ENCODE results near the gene RNF183. TPM values are rescaled to one million over a fixed set of nuclear protein-coding genes. Genes with fewer than 3 reads are reported as not detected.

The RNF183 gene
- total RNA-seq, 3 donors from 2014 or later (not counting 1 experiment from before 2014, with no cell fraction given), result not detected

DNA sequence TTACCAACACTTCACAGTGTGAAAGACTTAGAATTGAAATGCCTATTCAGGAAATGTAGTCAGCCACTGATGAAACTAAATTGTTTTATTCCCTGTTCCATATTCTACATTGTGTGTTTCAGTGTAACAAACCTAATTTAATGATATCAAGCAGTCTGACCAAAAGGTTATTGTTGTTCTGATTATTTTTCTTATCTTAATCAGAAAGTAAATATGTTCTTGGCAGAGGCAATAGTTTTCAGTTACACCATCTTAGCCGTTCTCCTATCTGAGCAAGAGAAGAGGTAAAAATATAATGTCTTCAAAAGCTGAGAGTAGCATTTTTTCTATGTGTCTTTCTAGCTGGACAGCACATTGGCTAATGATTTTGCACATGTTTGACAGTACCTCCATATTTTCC, 44.9 kb downstream of the RNF183 start:
- TF ChIP-seq, protein P1, sequence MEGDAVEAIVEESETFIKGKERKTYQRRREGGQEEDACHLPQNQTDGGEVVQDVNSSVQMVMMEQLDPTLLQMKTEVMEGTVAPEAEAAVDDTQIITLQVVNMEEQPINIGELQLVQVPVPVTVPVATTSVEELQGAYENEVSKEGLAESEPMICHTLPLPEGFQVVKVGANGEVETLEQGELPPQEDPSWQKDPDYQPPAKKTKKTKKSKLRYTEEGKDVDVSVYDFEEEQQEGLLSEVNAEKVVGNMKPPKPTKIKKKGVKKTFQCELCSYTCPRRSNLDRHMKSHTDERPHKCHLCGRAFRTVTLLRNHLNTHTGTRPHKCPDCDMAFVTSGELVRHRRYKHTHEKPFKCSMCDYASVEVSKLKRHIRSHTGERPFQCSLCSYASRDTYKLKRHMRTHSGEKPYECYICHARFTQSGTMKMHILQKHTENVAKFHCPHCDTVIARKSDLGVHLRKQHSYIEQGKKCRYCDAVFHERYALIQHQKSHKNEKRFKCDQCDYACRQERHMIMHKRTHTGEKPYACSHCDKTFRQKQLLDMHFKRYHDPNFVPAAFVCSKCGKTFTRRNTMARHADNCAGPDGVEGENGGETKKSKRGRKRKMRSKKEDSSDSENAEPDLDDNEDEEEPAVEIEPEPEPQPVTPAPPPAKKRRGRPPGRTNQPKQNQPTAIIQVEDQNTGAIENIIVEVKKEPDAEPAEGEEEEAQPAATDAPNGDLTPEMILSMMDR (IDR thresholded peaks at IDR 0.05), result no peak
- Histone ChIP-seq H3K36me3 (ENCODE audit: control insufficient read depth, insufficient read depth, low read length) (peaks cover 15% of the 10 kb centered on the region), H3K4me3 (ENCODE audit: low read length) (no peak overlapping the region), H3K27ac (ENCODE audit: low read length) (no peak overlapping the region), H3K4me1 (ENCODE audit: control insufficient read depth, insufficient read depth, low read length) (no peaks in the 10 kb centered on the region), H3K9me3 (ENCODE audit: control insufficient read depth, insufficient read depth, low read length) (no peaks in the 10 kb centered on the region), H3K27me3 (ENCODE audit: control insufficient read depth, insufficient read depth, low read length) (no peaks in the 10 kb centered on the region)
- Mint-ChIP-seq H3K9me3 (no peaks in the 10 kb centered on the region), H3K27ac (no peak overlapping the region), H3K36me3 (peaks cover 5% of the 10 kb centered on the region), H3K4me3 (no peak overlapping the region), H3K4me1 (no peaks in the 10 kb centered on the region), H3K27me3 (ENCODE audit: low read depth in 2 of 2) (no peaks in the 10 kb centered on the region)
- intact Hi-C loops (cut with micrococcal nuclease), result no loop called here
- 83% methylated on average over 1 of the region's 1 CpG for WGBS (ENCODE audit: insufficient coverage)
- DNase-seq, result no peak
- no peak for ATAC-seq

DNA sequence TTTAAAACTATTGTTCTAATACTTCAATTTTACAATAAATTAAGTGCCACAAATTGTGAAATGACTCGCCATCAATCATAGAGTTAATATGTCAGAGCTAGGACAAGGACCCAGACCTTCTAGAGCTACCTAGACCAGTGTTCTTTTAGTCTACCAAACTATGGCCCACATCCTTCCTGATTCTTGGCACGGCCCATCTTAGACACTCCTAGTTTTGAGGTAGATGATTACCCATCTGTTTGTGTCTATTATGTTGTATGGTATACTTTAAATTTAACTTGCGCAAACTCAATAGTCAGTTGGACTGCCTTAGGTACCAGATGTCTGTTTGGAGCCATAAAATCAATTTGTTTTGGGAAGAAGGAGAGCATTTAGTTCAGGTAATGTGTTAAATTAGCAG, 45.3 kb downstream of the RNF183 start:
- DNase-seq, result no peak
- H3K36me3 Mint-ChIP-seq, result peaks cover 5% of the 10 kb centered on the region
- Histone ChIP-seq H3K27me3 (ENCODE audit: control insufficient read depth, insufficient read depth, low read length) (no peaks in the 10 kb centered on the region), H3K4me1 (ENCODE audit: control insufficient read depth, insufficient read depth, low read length) (no peaks in the 10 kb centered on the region), H3K36me3 (ENCODE audit: control insufficient read depth, insufficient read depth, low read length) (peaks cover 15% of the 10 kb centered on the region), H3K4me3 (ENCODE audit: low read length) (no peak overlapping the region), H3K27ac (ENCODE audit: low read length) (no peak overlapping the region), H3K9me3 (ENCODE audit: control insufficient read depth, insufficient read depth, low read length) (no peaks in the 10 kb centered on the region)
- no peak for ATAC-seq
- no peak overlapping the region for H3K4me3 Mint-ChIP-seq
- H3K4me1 Mint-ChIP-seq, result no peaks in the 10 kb centered on the region
- intact Hi-C loops (cut with micrococcal nuclease), result no loop called here
- TF ChIP-seq, protein P1 (IDR thresholded peaks at IDR 0.05), result no peak
- 82% methylated on average over 3 of the region's 3 CpGs for WGBS (ENCODE audit: insufficient coverage)
- H3K27ac Mint-ChIP-seq, result no peak overlapping the region
- H3K9me3 Mint-ChIP-seq, result no peaks in the 10 kb centered on the region
- H3K27me3 Mint-ChIP-seq (ENCODE audit: low read depth in 2 of 2), result no peaks in the 10 kb centered on the region

DNA sequence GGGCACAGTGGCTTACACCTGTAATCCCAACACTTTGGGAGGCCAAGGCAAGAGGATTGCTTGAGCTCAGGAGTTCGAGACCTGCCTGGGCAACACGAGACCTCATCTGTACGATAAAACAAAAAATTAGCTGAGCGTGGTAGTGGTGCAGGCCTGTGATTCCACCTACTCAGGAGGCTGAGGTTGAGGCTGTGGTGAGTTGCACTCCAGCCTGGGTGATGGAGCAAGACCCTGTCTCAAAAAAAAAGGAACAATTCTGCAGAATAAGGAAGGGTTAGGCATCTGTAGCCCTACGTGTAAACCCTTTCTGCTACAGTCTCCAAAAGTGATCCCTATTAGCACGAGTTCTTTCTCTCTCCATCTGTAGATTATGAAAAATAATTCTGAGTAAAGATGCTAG, 47.7 kb downstream of the RNF183 start:
- ATAC-seq (no peak), DNase-seq (no peak)
- Mint-ChIP-seq H3K27ac (no peak overlapping the region), H3K9me3 (no peaks in the 10 kb centered on the region), H3K27me3 (ENCODE audit: low read depth in 2 of 2) (no peaks in the 10 kb centered on the region), H3K4me3 (no peak overlapping the region), H3K36me3 (peaks cover 5% of the 10 kb centered on the region), H3K4me1 (no peaks in the 10 kb centered on the region)
- H3K36me3 ChIP-seq (ENCODE audit: control insufficient read depth, insufficient read depth, low read length), result peaks cover 15% of the 10 kb centered on the region
- intact Hi-C loops (cut with micrococcal nuclease), result no loop called here
- no peaks in the 10 kb centered on the region for H3K9me3 ChIP-seq (ENCODE audit: control insufficient read depth, insufficient read depth, low read length)
- no peaks in the 10 kb centered on the region for H3K27me3 ChIP-seq (ENCODE audit: control insufficient read depth, insufficient read depth, low read length)
- 85% methylated on average over 6 of the region's 6 CpGs for WGBS (ENCODE audit: insufficient coverage)
- no peak overlapping the region for H3K4me3 ChIP-seq (ENCODE audit: low read length)
- TF ChIP-seq, protein P1 (IDR thresholded peaks at IDR 0.05), result no peak
- H3K27ac ChIP-seq (ENCODE audit: low read length), result no peak overlapping the region
- H3K4me1 ChIP-seq (ENCODE audit: control insufficient read depth, insufficient read depth, low read length), result no peaks in the 10 kb centered on the region

DNA sequence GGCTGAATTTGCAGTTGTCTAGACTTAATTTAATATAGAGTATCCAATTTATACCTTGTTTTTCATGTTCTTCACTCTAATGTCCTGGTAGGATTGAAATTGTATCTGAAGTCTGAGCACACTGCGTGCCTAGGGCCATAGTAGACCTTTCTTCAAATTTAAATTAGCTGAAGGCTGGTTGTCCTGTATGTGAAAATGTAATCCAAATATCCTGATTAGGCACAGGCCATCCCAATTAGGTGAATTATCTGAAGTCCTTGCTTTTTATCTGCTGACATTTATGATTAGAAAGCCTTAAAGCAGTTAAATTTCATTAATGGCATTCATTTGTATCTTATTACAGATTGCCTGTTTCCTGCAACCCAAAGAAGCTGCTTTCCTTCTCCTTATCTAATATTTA, 48.2 kb downstream of the RNF183 start:
- Histone ChIP-seq H3K4me3 (ENCODE audit: low read length) (no peak overlapping the region), H3K27me3 (ENCODE audit: control insufficient read depth, insufficient read depth, low read length) (no peaks in the 10 kb centered on the region), H3K9me3 (ENCODE audit: control insufficient read depth, insufficient read depth, low read length) (no peaks in the 10 kb centered on the region), H3K4me1 (ENCODE audit: control insufficient read depth, insufficient read depth, low read length) (no peaks in the 10 kb centered on the region), H3K27ac (ENCODE audit: low read length) (no peak overlapping the region), H3K36me3 (ENCODE audit: control insufficient read depth, insufficient read depth, low read length) (peaks cover 11% of the 10 kb centered on the region)
- Mint-ChIP-seq H3K36me3 (peaks cover 5% of the 10 kb centered on the region), H3K4me3 (no peak overlapping the region), H3K27ac (no peak overlapping the region), H3K27me3 (ENCODE audit: low read depth in 2 of 2) (no peaks in the 10 kb centered on the region), H3K9me3 (no peaks in the 10 kb centered on the region), H3K4me1 (no peaks in the 10 kb centered on the region)
- TF ChIP-seq, protein P1 (IDR thresholded peaks at IDR 0.05), result no peak
- ATAC-seq, result no peak
- intact Hi-C loops (cut with micrococcal nuclease), result no loop called here
- DNase-seq, result no peak
- WGBS (ENCODE audit: insufficient coverage), result 100% methylated on average over 1 of the region's 1 CpG
